ENCODE data around the gene TMEM212. TPM values are rescaled to one million over a fixed set of nuclear protein-coding genes. Genes with fewer than 3 reads are reported as not detected.
A peak's percentile ranks its signal among the peaks of the same experiment; 100 is the strongest.

The TMEM212 gene
- total and polyA plus RNA-seq, 9 of the 15 experiments (the other 6 are each of a cell fraction or from before 2014, with no cell fraction given) = not detected

GRCh38 chr3:171811295-171811912 lies 31.7 kb upstream of the TMEM212 start (continued):
- TF ChIP-seq ZBTB40 (IDR thresholded peaks at IDR 0.05) = peak; percentile 93
- TF ChIP-seq ZBTB40 (CRISPR knock-in tag; IDR thresholded peaks at IDR 0.05) = peak; percentile 66; the same call in 1 of the 2 replicates
- TF ChIP-seq TRIM24 (IDR thresholded peaks at IDR 0.05) = peak in 1 of 2 experiments; percentile 10; a peak in 1 of 4 replicates
- TF ChIP-seq FOXK2 (conservative IDR thresholded peaks at IDR 0.05 in 1 of 2, IDR thresholded peaks at IDR 0.05 in 1 of 2; ENCODE audit: low read depth in 2 of 2) = peak; percentile 76 to 77; a peak in 3 of 4 replicates
- peak; percentile 91 for TF ChIP-seq JUND (IDR thresholded peaks at IDR 0.05; ENCODE audit: borderline replicate concordance, low read depth, low read length)
- peak; percentile 85; the same call in 2 of the 3 replicates for TF ChIP-seq JUND (tag; IDR thresholded peaks at IDR 0.05; ENCODE audit: borderline replicate concordance, low read depth, low read length)
- 0 out of 2 replicates have a peak, but pooled peaks have one; percentile 42 for TF ChIP-seq ZNF224 (CRISPR knock-in tag; IDR thresholded peaks at IDR 0.05)
- TF ChIP-seq BACH1 (tag; IDR thresholded peaks at IDR 0.05) = peak; percentile 72
- TF ChIP-seq ZNF766 (CRISPR knock-in tag; conservative IDR thresholded peaks at IDR 0.05) = peak; percentile 23; the same call in 1 of the 2 replicates
- TF ChIP-seq XRCC4 (IDR thresholded peaks at IDR 0.05; ENCODE audit: extremely low read depth, insufficient read depth, insufficient read length) = no peak
- no peak for TF ChIP-seq ESRRA (IDR thresholded peaks at IDR 0.05; ENCODE audit: borderline replicate concordance, low read depth)
- peak in 1 of 2 experiments; percentile 30; a peak in 2 of 4 replicates for TF ChIP-seq MAZ (CRISPR knock-in tag; conservative IDR thresholded peaks at IDR 0.05 in 1 of 2, IDR thresholded peaks at IDR 0.05 in 1 of 2)
- TF ChIP-seq HDAC1 (IDR thresholded peaks at IDR 0.05) = peak in 1 of 2 experiments; percentile 10; a peak in 1 of 4 replicates
- 0 out of 2 replicates have a peak, but pooled peaks have one; percentile 24 for TF ChIP-seq KHSRP (IDR thresholded peaks at IDR 0.05)
- peak; percentile 68; the same call in 1 of the 2 replicates for TF ChIP-seq MYC (IDR thresholded peaks at IDR 0.05; ENCODE audit: low read depth, low read length)
- TF ChIP-seq MYC (CRISPR knock-in tag; IDR thresholded peaks at IDR 0.05; ENCODE audit: borderline replicate concordance, low read depth) = no peak
- TF ChIP-seq, protein P1, sequence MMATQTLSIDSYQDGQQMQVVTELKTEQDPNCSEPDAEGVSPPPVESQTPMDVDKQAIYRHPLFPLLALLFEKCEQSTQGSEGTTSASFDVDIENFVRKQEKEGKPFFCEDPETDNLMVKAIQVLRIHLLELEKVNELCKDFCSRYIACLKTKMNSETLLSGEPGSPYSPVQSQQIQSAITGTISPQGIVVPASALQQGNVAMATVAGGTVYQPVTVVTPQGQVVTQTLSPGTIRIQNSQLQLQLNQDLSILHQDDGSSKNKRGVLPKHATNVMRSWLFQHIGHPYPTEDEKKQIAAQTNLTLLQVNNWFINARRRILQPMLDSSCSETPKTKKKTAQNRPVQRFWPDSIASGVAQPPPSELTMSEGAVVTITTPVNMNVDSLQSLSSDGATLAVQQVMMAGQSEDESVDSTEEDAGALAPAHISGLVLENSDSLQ (IDR thresholded peaks at IDR 0.05) = peak; percentile 95
- TF ChIP-seq POLR2B (IDR thresholded peaks at IDR 0.05; ENCODE audit: low read depth, partially characterized antibody) = peak; percentile 23
